GM23338 (cell line): ENCODE data around the gene RFC2. TPM values are rescaled to one million over a fixed set of nuclear protein-coding genes. Genes with fewer than 3 reads are reported as not detected.

Experiments
- ATAC-seq: fragments of 200-7000 bp; cut with Tn5 transposase; 3 replicates; pipeline ENCODE4 v1.9.1; 2020
- DNase-seq: peaks from one replicate; pipeline ENCODE4 v3.0.0-alpha.2; 2015; ENCODE audit warnings: low spot score
- H2AFZ ChIP-seq: fragments of 200-600 bp; sonication (generic); 2 replicates; pipeline ENCODE4 v1.8.0; 2016; ENCODE audit warnings: antibody characterized with exemption, mild to moderate bottlenecking, moderate library complexity
- H3F3A ChIP-seq: fragments of 200-600 bp; sonication (generic); replicated peaks from 2 replicates; pipeline ENCODE4 v1.8.0; 2017; ENCODE audit warnings: antibody characterized with exemption, mixed run types, low read depth
- H3K27ac ChIP-seq: fragments of 200-600 bp; sonication (generic); 2 replicates; pipeline ENCODE4 v1.6.1; 2016; ENCODE audit warnings: low read depth
- H3K27me3 ChIP-seq: fragments of 200-600 bp; sonication (generic); 2 replicates; pipeline ENCODE4 v1.8.0; 2016; ENCODE audit warnings: mild to moderate bottlenecking, mixed run types, moderate library complexity; ENCODE audit not compliant: insufficient read depth
- H3K36me3 ChIP-seq: fragments of 200-600 bp; sonication (generic); 2 replicates; pipeline ENCODE4 v1.8.0; 2016; ENCODE audit warnings: mild to moderate bottlenecking; ENCODE audit not compliant: insufficient read depth
- H3K4me1 ChIP-seq: fragments of 200-600 bp; sonication (generic); 2 replicates; pipeline ENCODE4 v1.8.0; 2016; ENCODE audit warnings: mild to moderate bottlenecking, moderate library complexity; ENCODE audit not compliant: insufficient read depth
- H3K4me2 ChIP-seq: fragments of 200-600 bp; sonication (generic); 2 replicates; pipeline ENCODE4 v1.7.1; 2017; ENCODE audit warnings: mixed run types
- H3K4me3 ChIP-seq: fragments of 200-600 bp; sonication (generic); 2 replicates; pipeline ENCODE4 v1.6.1; 2016; ENCODE audit warnings: mixed run types
- H3K79me2 ChIP-seq: fragments of 200-600 bp; sonication (generic); replicated peaks from 2 replicates; pipeline ENCODE4 v1.8.0; 2017; ENCODE audit warnings: mild to moderate bottlenecking; ENCODE audit not compliant: insufficient read depth
- H3K9me2 ChIP-seq: fragments of 200-600 bp; sonication (generic); 2 replicates; pipeline ENCODE4 v1.8.0; 2017; ENCODE audit not compliant: insufficient read depth
- H4K20me1 ChIP-seq: fragments of 200-600 bp; sonication (generic); replicated peaks from 2 replicates; pipeline ENCODE4 v1.8.0; 2017; ENCODE audit warnings: mild to moderate bottlenecking; ENCODE audit not compliant: insufficient read depth
- H3K27ac Mint-ChIP-seq: 2 replicates; pipeline ENCODE4 v1.8.0; 2020; ENCODE audit warnings: inconsistent platforms, mild to moderate bottlenecking, moderate library complexity, mixed read lengths
- H3K27me3 Mint-ChIP-seq: 3 replicates; pipeline ENCODE4 v1.8.0; 2022; ENCODE audit warnings: low read depth, mild to moderate bottlenecking, moderate library complexity, mixed read lengths, inconsistent platforms; ENCODE audit not compliant: insufficient read depth, poor library complexity
- H3K36me3 Mint-ChIP-seq: 3 replicates; pipeline ENCODE4 v1.8.0; 2021; ENCODE audit warnings: low read depth, mild to moderate bottlenecking, inconsistent platforms, moderate library complexity, mixed read lengths
- H3K4me1 Mint-ChIP-seq: 3 replicates; pipeline ENCODE4 v1.8.0; 2020; ENCODE audit warnings: mild to moderate bottlenecking, inconsistent platforms, mixed read lengths
- H3K4me3 Mint-ChIP-seq: 3 replicates; pipeline ENCODE4 v1.8.0; 2021; ENCODE audit warnings: moderate library complexity, mild to moderate bottlenecking, inconsistent platforms, mixed read lengths
- H3K9me3 Mint-ChIP-seq: 3 replicates; pipeline ENCODE4 v1.8.0; 2020; ENCODE audit warnings: moderate library complexity, mild to moderate bottlenecking, inconsistent platforms, mixed read lengths
- CREB1 ChIP-seq: fragments of 250-450 bp; sonication (Bioruptor Pico); IDR thresholded peaks from 2 replicates; pipeline ENCODE4 v1.5.0; 2020; ENCODE audit warnings: low read depth, mild to moderate bottlenecking, moderate library complexity
- EZH2 ChIP-seq: fragments of 200-600 bp; sonication (generic); IDR thresholded peaks from one replicate; pipeline ENCODE4 v1.8.0; 2017; ENCODE audit warnings: antibody characterized with exemption, mild to moderate bottlenecking, low read depth; ENCODE audit not compliant: unreplicated experiment
- EZH2phosphoT487 ChIP-seq: fragments of 200-600 bp; sonication (generic); IDR thresholded peaks from one replicate; pipeline ENCODE4 v1.8.1; 2018; ENCODE audit warnings: antibody characterized with exemption; ENCODE audit not compliant: unreplicated experiment
- JUNB ChIP-seq: IDR thresholded peaks from one replicate; pipeline ENCODE4 v1.6.1; 2016; ENCODE audit warnings: antibody characterized with exemption; ENCODE audit not compliant: unreplicated experiment
- NANOG ChIP-seq: IDR thresholded peaks from 2 replicates; pipeline ENCODE4 v1.6.1; 2016; ENCODE audit warnings: antibody characterized with exemption, borderline replicate concordance
- POLR2AphosphoS5 ChIP-seq: IDR thresholded peaks from 2 replicates; pipeline ENCODE4 v1.6.1; 2016; ENCODE audit warnings: antibody characterized with exemption, low read depth
- STAT1 ChIP-seq: IDR thresholded peaks from one replicate; pipeline ENCODE4 v1.6.1; 2016; ENCODE audit warnings: antibody characterized with exemption; ENCODE audit not compliant: unreplicated experiment
- ZNF114 ChIP-seq: fragments of 250-450 bp; sonication (Bioruptor Pico); IDR thresholded peaks from 2 replicates; pipeline ENCODE4 v1.5.0; 2020; ENCODE audit warnings: mild to moderate bottlenecking, moderate library complexity
- ZNF331 ChIP-seq: fragments of 250-450 bp; sonication (Bioruptor Pico); IDR thresholded peaks from 2 replicates; pipeline ENCODE4 v1.5.0; 2020; ENCODE audit warnings: low read depth, mild to moderate bottlenecking, moderate library complexity
- polyA plus RNA-seq: library from polyadenylated mRNA; unstranded; fragments of >200 nt; fragmentation: Nextera tagmentation; extraction: Ambion mirVana; gene quantifications from 2 replicates; pipeline ENCODE4 v1.2.1, GENCODE V29; 2016
- total RNA-seq: library from RNA; depleted of rRNA; stranded (reverse); fragments of >200 nt; shearing (Covaris generic); gene quantifications from 2 replicates; pipeline ENCODE4 v1.2.3, GENCODE V29; 2014
- TF ChIP-seq, protein P1 (sequence below): fragments of 250-450 bp; sonication (Bioruptor Pico); IDR thresholded peaks from 2 replicates; pipeline ENCODE4 v1.5.0; 2020; ENCODE audit warnings: mild to moderate bottlenecking, moderate library complexity
- TF ChIP-seq, protein P2 (sequence below), 2 experiments: fragments of 200-600 bp in 1 of 2; sonication (generic) in 1 of 2; conservative IDR thresholded peaks; 2 replicates each; pipeline versions ENCODE4 v1.5.1 to v1.6.1; 2016 to 2017; ENCODE audit warnings: antibody characterized with exemption in 2 of 2, low read depth in 2 of 2, mild to moderate bottlenecking in 2 of 2, moderate library complexity in 1 of 2
- TF ChIP-seq, protein P3 (sequence below): IDR thresholded peaks from one replicate; pipeline ENCODE4 v1.6.1; 2018; ENCODE audit warnings: antibody characterized with exemption; ENCODE audit not compliant: unreplicated experiment
- TF ChIP-seq, protein P4 (sequence below): IDR thresholded peaks from 2 replicates; pipeline ENCODE4 v1.6.1; 2016; ENCODE audit warnings: antibody characterized with exemption

RFC2 gene
- total and polyA plus RNA-seq, 2 experiments from 2014 or later = 56.4 to 75.2 TPM

DNA sequence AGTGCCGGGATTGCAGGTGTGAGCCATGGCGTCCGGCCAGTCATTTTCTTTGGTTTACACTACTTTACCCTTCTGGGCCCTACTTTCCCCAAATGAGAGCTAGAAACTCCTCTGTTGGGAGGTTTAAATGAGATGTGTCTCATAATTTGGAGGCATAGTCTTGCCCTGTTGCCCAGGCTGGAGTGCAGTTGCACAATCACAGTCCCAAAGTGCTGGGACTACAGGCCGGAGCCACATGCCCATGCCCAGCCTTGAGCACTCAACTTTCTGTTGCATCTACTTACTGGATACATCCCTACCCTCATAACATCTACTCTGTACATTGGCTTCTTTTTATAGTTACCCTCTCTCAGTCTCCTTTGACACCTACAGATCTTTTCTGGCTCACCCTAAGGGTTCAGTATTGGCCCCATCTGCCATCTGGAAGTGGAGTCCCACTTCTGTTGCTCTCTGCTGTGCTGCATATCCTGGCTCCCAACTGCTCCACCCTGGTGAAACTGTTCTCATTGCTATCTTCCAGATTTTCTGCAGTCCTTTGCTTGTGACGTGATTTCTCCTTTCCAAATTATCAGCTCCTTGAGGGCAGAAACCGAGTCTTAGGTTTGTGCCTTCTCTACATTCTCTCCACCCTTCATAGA is 71.6 kb downstream of the RFC2 start:
- Mint-ChIP-seq H3K36me3 (peaks cover 39% of the 10 kb centered on the region), H3K27me3 (no peaks in the 10 kb centered on the region), H3K4me1 (peaks cover 46% of the 10 kb centered on the region), H3K27ac (peak overlapping the region; percentile 0), H3K4me3 (no peak overlapping the region), H3K9me3 (no peaks in the 10 kb centered on the region; the same call in 2 of the 3 replicates)
- DNase-seq (no peak), ATAC-seq (no peak)
- H3K79me2 ChIP-seq = peaks cover 100% of the 10 kb centered on the region
- TF ChIP-seq ZNF114 (CRISPR knock-in tag) = no peak
- TF ChIP-seq, protein P1, sequence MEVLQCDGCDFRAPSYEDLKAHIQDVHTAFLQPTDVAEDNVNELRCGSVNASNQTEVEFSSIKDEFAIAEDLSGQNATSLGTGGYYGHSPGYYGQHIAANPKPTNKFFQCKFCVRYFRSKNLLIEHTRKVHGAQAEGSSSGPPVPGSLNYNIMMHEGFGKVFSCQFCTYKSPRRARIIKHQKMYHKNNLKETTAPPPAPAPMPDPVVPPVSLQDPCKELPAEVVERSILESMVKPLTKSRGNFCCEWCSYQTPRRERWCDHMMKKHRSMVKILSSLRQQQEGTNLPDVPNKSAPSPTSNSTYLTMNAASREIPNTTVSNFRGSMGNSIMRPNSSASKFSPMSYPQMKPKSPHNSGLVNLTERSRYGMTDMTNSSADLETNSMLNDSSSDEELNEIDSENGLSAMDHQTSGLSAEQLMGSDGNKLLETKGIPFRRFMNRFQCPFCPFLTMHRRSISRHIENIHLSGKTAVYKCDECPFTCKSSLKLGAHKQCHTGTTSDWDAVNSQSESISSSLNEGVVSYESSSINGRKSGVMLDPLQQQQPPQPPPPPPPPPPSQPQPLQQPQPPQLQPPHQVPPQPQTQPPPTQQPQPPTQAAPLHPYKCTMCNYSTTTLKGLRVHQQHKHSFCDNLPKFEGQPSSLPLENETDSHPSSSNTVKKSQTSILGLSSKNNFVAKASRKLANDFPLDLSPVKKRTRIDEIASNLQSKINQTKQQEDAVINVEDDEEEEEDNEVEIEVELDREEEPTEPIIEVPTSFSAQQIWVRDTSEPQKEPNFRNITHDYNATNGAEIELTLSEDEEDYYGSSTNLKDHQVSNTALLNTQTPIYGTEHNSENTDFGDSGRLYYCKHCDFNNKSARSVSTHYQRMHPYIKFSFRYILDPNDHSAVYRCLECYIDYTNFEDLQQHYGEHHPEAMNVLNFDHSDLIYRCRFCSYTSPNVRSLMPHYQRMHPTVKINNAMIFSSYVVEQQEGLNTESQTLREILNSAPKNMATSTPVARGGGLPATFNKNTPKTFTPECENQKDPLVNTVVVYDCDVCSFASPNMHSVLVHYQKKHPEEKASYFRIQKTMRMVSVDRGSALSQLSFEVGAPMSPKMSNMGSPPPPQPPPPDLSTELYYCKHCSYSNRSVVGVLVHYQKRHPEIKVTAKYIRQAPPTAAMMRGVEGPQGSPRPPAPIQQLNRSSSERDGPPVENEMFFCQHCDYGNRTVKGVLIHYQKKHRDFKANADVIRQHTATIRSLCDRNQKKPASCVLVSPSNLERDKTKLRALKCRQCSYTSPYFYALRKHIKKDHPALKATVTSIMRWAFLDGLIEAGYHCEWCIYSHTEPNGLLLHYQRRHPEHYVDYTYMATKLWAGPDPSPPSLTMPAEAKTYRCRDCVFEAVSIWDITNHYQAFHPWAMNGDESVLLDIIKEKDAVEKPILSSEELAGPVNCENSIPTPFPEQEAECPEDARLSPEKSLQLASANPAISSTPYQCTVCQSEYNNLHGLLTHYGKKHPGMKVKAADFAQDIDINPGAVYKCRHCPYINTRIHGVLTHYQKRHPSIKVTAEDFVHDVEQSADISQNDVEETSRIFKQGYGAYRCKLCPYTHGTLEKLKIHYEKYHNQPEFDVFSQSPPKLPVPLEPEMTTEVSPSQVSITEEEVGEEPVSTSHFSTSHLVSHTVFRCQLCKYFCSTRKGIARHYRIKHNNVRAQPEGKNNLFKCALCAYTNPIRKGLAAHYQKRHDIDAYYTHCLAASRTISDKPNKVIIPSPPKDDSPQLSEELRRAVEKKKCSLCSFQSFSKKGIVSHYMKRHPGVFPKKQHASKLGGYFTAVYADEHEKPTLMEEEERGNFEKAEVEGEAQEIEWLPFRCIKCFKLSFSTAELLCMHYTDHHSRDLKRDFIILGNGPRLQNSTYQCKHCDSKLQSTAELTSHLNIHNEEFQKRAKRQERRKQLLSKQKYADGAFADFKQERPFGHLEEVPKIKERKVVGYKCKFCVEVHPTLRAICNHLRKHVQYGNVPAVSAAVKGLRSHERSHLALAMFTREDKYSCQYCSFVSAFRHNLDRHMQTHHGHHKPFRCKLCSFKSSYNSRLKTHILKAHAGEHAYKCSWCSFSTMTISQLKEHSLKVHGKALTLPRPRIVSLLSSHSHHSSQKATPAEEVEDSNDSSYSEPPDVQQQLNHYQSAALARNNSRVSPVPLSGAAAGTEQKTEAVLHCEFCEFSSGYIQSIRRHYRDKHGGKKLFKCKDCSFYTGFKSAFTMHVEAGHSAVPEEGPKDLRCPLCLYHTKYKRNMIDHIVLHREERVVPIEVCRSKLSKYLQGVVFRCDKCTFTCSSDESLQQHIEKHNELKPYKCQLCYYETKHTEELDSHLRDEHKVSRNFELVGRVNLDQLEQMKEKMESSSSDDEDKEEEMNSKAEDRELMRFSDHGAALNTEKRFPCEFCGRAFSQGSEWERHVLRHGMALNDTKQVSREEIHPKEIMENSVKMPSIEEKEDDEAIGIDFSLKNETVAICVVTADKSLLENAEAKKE (CRISPR knock-in tag) = no peak
- TF ChIP-seq, protein P2, sequence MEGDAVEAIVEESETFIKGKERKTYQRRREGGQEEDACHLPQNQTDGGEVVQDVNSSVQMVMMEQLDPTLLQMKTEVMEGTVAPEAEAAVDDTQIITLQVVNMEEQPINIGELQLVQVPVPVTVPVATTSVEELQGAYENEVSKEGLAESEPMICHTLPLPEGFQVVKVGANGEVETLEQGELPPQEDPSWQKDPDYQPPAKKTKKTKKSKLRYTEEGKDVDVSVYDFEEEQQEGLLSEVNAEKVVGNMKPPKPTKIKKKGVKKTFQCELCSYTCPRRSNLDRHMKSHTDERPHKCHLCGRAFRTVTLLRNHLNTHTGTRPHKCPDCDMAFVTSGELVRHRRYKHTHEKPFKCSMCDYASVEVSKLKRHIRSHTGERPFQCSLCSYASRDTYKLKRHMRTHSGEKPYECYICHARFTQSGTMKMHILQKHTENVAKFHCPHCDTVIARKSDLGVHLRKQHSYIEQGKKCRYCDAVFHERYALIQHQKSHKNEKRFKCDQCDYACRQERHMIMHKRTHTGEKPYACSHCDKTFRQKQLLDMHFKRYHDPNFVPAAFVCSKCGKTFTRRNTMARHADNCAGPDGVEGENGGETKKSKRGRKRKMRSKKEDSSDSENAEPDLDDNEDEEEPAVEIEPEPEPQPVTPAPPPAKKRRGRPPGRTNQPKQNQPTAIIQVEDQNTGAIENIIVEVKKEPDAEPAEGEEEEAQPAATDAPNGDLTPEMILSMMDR (conservative IDR thresholded peaks at IDR 0.05; ENCODE audit: low read depth in 2 of 2) = no peak
- TF ChIP-seq, protein P3, sequence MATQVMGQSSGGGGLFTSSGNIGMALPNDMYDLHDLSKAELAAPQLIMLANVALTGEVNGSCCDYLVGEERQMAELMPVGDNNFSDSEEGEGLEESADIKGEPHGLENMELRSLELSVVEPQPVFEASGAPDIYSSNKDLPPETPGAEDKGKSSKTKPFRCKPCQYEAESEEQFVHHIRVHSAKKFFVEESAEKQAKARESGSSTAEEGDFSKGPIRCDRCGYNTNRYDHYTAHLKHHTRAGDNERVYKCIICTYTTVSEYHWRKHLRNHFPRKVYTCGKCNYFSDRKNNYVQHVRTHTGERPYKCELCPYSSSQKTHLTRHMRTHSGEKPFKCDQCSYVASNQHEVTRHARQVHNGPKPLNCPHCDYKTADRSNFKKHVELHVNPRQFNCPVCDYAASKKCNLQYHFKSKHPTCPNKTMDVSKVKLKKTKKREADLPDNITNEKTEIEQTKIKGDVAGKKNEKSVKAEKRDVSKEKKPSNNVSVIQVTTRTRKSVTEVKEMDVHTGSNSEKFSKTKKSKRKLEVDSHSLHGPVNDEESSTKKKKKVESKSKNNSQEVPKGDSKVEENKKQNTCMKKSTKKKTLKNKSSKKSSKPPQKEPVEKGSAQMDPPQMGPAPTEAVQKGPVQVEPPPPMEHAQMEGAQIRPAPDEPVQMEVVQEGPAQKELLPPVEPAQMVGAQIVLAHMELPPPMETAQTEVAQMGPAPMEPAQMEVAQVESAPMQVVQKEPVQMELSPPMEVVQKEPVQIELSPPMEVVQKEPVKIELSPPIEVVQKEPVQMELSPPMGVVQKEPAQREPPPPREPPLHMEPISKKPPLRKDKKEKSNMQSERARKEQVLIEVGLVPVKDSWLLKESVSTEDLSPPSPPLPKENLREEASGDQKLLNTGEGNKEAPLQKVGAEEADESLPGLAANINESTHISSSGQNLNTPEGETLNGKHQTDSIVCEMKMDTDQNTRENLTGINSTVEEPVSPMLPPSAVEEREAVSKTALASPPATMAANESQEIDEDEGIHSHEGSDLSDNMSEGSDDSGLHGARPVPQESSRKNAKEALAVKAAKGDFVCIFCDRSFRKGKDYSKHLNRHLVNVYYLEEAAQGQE = no peak
- no peak for TF ChIP-seq NANOG
- TF ChIP-seq JUNB = no peak
- TF ChIP-seq STAT1 = no peak
- TF ChIP-seq, protein P4, sequence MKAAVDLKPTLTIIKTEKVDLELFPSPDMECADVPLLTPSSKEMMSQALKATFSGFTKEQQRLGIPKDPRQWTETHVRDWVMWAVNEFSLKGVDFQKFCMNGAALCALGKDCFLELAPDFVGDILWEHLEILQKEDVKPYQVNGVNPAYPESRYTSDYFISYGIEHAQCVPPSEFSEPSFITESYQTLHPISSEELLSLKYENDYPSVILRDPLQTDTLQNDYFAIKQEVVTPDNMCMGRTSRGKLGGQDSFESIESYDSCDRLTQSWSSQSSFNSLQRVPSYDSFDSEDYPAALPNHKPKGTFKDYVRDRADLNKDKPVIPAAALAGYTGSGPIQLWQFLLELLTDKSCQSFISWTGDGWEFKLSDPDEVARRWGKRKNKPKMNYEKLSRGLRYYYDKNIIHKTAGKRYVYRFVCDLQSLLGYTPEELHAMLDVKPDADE = no peak
- TF ChIP-seq EZH2 = no peak
- no peak for TF ChIP-seq POLR2AphosphoS5
- TF ChIP-seq EZH2phosphoT487 = no peak
- TF ChIP-seq CREB1 (CRISPR knock-in tag) = no peak
- TF ChIP-seq ZNF331 (CRISPR knock-in tag) = no peak
- peaks cover 94% of the 10 kb centered on the region for H4K20me1 ChIP-seq
- H3K4me3 ChIP-seq = no peak overlapping the region
- H3F3A ChIP-seq = peaks cover 27% of the 10 kb centered on the region
- H3K4me1 ChIP-seq = peaks cover 38% of the 10 kb centered on the region
- H2AFZ ChIP-seq = no peak overlapping the region
- no peak overlapping the region for H3K4me2 ChIP-seq
- peak overlapping the region; percentile 51 for H3K27ac ChIP-seq
- H3K9me2 ChIP-seq = no peaks in the 10 kb centered on the region
- peaks cover 3% of the 10 kb centered on the region; the same call in 1 of the 2 replicates for H3K36me3 ChIP-seq
- H3K27me3 ChIP-seq = no peaks in the 10 kb centered on the region
